Suprapubic skin (tissue), 4 donors: ENCODE data around the gene IQGAP2. TPM values are rescaled to one million over a fixed set of nuclear protein-coding genes. Genes with fewer than 3 reads are reported as not detected.

Source experiments
- DNase-seq, 2 donors: peaks; one replicate each; pipeline ENCODE4 v3.0.0-alpha.2; 2019; ENCODE audit warnings: low spot score in 2 of 2
- H3K27ac ChIP-seq: fragments of 200-600 bp; sonication (generic); one replicate; pipeline ENCODE4 v1.5.1; 2019
- H3K27me3 ChIP-seq: fragments of 200-600 bp; sonication (generic); one replicate; pipeline ENCODE4 v1.5.1; 2019
- H3K36me3 ChIP-seq: fragments of 200-600 bp; sonication (generic); one replicate; pipeline ENCODE4 v1.5.1; 2019
- H3K4me1 ChIP-seq: fragments of 200-600 bp; sonication (generic); one replicate; pipeline ENCODE4 v1.5.1; 2019
- H3K4me3 ChIP-seq: fragments of 200-600 bp; sonication (generic); one replicate; pipeline ENCODE4 v1.5.1; 2019; ENCODE audit warnings: mild to moderate bottlenecking
- H3K9me3 ChIP-seq: fragments of 200-600 bp; sonication (generic); one replicate; pipeline ENCODE4 v1.5.1; 2019
- EP300 ChIP-seq: sonication (generic); formaldehyde crosslinking; IDR thresholded peaks from one replicate; pipeline ENCODE4 v1.6.1; 2017; ENCODE audit warnings: antibody characterized with exemption
- POLR2A ChIP-seq, 2 donors: fragments of 450-650 bp; IDR thresholded peaks; one replicate each; pipeline ENCODE4 v1.6.1; 2017; ENCODE audit warnings: antibody characterized with exemption in 2 of 2, mild to moderate bottlenecking in 2 of 2, moderate library complexity in 2 of 2
- POLR2AphosphoS5 ChIP-seq, 3 donors: sonication (generic); formaldehyde crosslinking; IDR thresholded peaks; one replicate each; pipeline ENCODE4 v1.6.1; 2017; ENCODE audit warnings: antibody characterized with exemption in 3 of 3
- WGBS: methylation state at CpG from one replicate; pipeline ENCODE4 v1.1.5; 2018; 5-methylcytosine and 5-hydroxymethylcytosine counted together
- total RNA-seq, 4 donors: library from RNA; depleted of rRNA; stranded (reverse); fragments of >200 nt; gene quantifications; one replicate each; pipeline ENCODE4 v1.1.0, GENCODE V29; 2016
- TF ChIP-seq, protein P1 (sequence below), 2 donors: fragments of 200-600 bp in 1 of 2; fragments of 450-650 bp in 1 of 2; sonication (generic) in 1 of 2; IDR thresholded peaks; one replicate each; pipeline ENCODE4 v1.5.1; 2016 to 2019; ENCODE audit warnings: antibody characterized with exemption in 2 of 2, mild to moderate bottlenecking in 1 of 2, moderate library complexity in 1 of 2

IQGAP2 gene
- total RNA-seq, 4 donors from 2014 or later: 10.1 to 49.0 (median 12.8) TPM

DNA sequence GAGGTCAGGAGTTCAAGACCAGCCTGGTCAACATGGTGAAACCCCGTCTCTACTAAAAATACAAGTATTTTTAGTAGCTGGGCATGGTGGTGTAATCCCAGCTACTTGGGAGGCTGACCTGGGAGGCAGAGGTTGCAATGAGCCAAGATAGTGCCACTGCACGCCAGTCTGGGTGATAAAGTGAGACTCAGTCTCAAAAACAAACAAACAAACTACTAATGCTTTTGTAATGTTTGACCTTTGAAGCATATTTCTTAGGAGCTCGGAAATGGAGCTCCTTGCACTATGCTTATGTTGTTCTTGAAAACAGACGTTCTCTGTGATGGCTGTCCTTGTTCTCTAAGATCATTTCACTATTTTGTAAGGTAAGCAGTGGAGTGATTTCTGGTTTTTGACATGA is 214.1 kb downstream of the IQGAP2 start:
- WGBS: 87% methylated on average over 4 of the region's 4 CpGs
- TF ChIP-seq, protein P1, sequence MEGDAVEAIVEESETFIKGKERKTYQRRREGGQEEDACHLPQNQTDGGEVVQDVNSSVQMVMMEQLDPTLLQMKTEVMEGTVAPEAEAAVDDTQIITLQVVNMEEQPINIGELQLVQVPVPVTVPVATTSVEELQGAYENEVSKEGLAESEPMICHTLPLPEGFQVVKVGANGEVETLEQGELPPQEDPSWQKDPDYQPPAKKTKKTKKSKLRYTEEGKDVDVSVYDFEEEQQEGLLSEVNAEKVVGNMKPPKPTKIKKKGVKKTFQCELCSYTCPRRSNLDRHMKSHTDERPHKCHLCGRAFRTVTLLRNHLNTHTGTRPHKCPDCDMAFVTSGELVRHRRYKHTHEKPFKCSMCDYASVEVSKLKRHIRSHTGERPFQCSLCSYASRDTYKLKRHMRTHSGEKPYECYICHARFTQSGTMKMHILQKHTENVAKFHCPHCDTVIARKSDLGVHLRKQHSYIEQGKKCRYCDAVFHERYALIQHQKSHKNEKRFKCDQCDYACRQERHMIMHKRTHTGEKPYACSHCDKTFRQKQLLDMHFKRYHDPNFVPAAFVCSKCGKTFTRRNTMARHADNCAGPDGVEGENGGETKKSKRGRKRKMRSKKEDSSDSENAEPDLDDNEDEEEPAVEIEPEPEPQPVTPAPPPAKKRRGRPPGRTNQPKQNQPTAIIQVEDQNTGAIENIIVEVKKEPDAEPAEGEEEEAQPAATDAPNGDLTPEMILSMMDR (IDR thresholded peaks at IDR 0.05): no peak
- TF ChIP-seq POLR2A (IDR thresholded peaks at IDR 0.05): no peak
- no peak for TF ChIP-seq EP300
- TF ChIP-seq POLR2AphosphoS5 (IDR thresholded peaks at IDR 0.05): no peak
- Histone ChIP-seq H3K36me3 (no peaks in the 10 kb centered on the region), H3K4me3 (no peak overlapping the region), H3K27me3 (no peaks in the 10 kb centered on the region), H3K9me3 (no peaks in the 10 kb centered on the region), H3K4me1 (no peaks in the 10 kb centered on the region), H3K27ac (no peak overlapping the region)
- no peak for DNase-seq

DNA sequence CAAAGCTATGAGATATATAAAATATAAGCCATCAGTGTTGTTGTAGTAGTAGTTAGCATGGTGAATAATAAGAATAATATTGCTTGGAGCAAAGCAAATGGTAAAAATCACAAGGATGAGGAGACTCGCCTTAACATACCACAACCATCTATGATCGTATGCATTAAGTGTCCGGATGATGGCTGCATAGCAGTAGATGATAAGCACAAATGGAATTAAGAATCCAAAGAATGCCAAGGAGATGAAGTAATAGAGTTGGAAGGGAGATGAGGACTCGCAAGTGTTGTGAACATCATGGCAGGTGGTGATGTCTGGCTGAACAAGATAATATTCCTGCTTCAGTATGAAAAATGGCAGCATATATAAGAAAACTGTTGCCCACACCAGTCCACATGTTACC is 214.6 kb downstream of the IQGAP2 start:
- Histone ChIP-seq H3K4me1 (no peaks in the 10 kb centered on the region), H3K36me3 (no peaks in the 10 kb centered on the region), H3K27ac (no peak overlapping the region), H3K9me3 (no peaks in the 10 kb centered on the region), H3K27me3 (no peaks in the 10 kb centered on the region), H3K4me3 (no peak overlapping the region)
- DNase-seq: no peak
- no peak for TF ChIP-seq EP300
- TF ChIP-seq, protein P1 (IDR thresholded peaks at IDR 0.05): no peak
- no peak for TF ChIP-seq POLR2AphosphoS5 (IDR thresholded peaks at IDR 0.05)
- TF ChIP-seq POLR2A (IDR thresholded peaks at IDR 0.05): no peak
- 91% methylated on average over 4 of the region's 4 CpGs for WGBS

DNA sequence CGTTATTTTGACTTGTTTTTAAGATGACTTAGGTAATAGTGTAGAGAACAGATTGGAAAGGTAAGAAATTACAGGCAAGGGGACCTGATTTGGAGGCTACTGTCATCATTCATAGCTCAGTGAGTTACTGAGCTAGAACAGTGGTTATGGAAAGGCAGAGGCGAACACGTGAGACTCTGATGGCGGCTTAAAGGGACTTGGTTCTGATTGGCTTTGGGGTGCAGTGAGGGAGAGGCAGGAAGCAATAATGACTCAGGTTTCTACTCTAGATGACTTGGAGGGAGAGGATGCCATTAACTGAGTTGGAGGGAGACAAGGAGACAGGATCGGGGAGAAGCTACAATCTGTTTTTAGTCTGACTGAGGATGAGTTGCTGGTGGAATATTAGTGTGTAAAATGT is 217.1 kb downstream of the IQGAP2 start:
- TF ChIP-seq EP300: no peak
- TF ChIP-seq POLR2A (IDR thresholded peaks at IDR 0.05): no peak
- Histone ChIP-seq H3K27ac (no peak overlapping the region), H3K36me3 (no peaks in the 10 kb centered on the region), H3K9me3 (no peaks in the 10 kb centered on the region), H3K4me3 (no peak overlapping the region), H3K4me1 (no peaks in the 10 kb centered on the region), H3K27me3 (no peaks in the 10 kb centered on the region)
- DNase-seq: no peak
- WGBS: 94% methylated on average over 5 of the region's 5 CpGs

DNA sequence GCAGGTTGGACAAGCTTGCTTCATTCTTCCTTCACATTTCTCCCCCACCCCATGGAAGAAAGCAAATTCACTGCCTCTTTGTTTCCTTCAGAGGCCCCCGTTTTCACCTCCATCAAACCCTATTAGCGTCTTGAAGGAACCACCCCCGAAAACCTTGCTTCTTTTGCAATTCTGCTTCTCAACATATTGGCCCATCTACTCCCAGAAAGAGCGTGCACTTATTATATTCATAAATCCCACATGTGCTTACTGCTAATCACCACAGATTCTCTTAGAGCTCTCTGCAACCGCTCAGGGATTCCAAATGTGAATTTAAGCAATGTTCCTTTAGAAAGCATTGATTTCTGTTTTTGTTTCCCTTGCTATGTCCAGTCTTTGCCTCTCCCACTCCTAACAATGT is 219.0 kb downstream of the IQGAP2 start:
- TF ChIP-seq EP300: no peak
- TF ChIP-seq, protein P1 (IDR thresholded peaks at IDR 0.05): no peak
- TF ChIP-seq POLR2A (IDR thresholded peaks at IDR 0.05): no peak
- no peak for TF ChIP-seq POLR2AphosphoS5 (IDR thresholded peaks at IDR 0.05)
- H3K4me3 ChIP-seq: no peak overlapping the region
- H3K4me1 ChIP-seq: no peaks in the 10 kb centered on the region
- H3K27me3 ChIP-seq: no peaks in the 10 kb centered on the region
- no peak for DNase-seq
- WGBS: 76% methylated on average over 5 of the region's 5 CpGs
- H3K9me3 ChIP-seq: no peaks in the 10 kb centered on the region
- no peak overlapping the region for H3K27ac ChIP-seq
- H3K36me3 ChIP-seq: no peaks in the 10 kb centered on the region

DNA sequence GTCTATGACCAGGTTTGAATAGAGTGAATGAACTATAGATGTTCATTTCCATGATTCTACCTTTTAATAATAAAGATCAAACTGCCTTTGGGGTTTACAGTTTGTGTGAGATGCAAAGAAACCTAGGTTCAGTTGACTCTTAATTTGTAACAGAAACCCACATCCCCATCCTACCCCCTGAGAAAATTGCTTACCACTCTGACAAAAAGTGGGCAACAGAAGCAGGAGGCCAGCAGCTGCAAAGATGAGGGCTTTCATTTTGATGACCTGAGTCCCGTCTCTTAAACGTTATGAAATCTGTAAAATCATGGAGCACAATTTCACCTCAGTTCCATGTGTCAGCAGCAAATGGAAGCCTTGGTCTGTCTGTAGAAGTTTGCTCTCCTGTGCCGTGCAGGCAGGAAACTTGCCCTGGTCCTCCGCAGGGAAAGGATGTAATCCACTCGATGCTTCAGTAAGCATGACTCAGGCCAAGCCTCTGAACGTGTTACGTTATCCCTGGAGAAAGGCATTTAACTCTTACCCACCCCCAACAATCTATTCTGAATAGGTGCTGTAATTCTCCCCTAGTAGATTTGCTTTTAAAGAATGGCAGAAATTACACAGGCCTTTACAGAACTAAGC is 220.0 kb downstream of the IQGAP2 start, which contains the start of gene F2RL2:
F2RL2 (minus strand) TSS at position 431 of the 624 bp plus-strand sequence; CDS start at position 258, 173 bp downstream.
- no peaks in the 10 kb centered on the region for H3K36me3 ChIP-seq
- H3K9me3 ChIP-seq: no peaks in the 10 kb centered on the region
- no peak within 1 kb of the TSS for H3K4me3 ChIP-seq
- DNase-seq: no peak
- no peaks in the 10 kb centered on the region for H3K4me1 ChIP-seq
- H3K27ac ChIP-seq: no peak within 1 kb of the TSS
- no peaks in the 10 kb centered on the region for H3K27me3 ChIP-seq
- 36% methylated on average over 7 of the region's 7 CpGs for WGBS
- TF ChIP-seq POLR2A (IDR thresholded peaks at IDR 0.05) (no peak), EP300 (no peak), POLR2AphosphoS5 (IDR thresholded peaks at IDR 0.05) (no peak)
- TF ChIP-seq, protein P1 (IDR thresholded peaks at IDR 0.05): no peak
